T-helper 17 cell (primary cell): ENCODE data around the gene MTCH1. TPM values are rescaled to one million over a fixed set of nuclear protein-coding genes. Genes with fewer than 3 reads are reported as not detected.
A peak's percentile ranks its signal among the peaks of the same experiment; 100 is the strongest.

Experiments
- ATAC-seq: fragments of 150-1000 bp; cut with Tn5 transposase; 2 replicates; pipeline ENCODE4 v1.10.0; 2021; ENCODE audit warnings: mild to moderate bottlenecking, moderate library complexity
- DNase-seq, 3 donors: peaks; one replicate each; pipeline versions ENCODE4 v3.0.0 to v3.0.0-alpha.2; 2020 to 2021
- H3K9me3 ChIP-seq: one replicate; pipeline ENCODE4 v1.7.0; 2013; ENCODE audit warnings: low read length, mild to moderate bottlenecking; ENCODE audit not compliant: control insufficient read depth, poor library complexity, severe bottlenecking
- H3K27ac Mint-ChIP-seq: one replicate; pipeline ENCODE4 v1.8.0; 2022; ENCODE audit warnings: mild to moderate bottlenecking, moderate library complexity, mixed read lengths
- H3K27me3 Mint-ChIP-seq: one replicate; pipeline ENCODE4 v1.8.0; 2022; ENCODE audit warnings: mixed read lengths
- H3K36me3 Mint-ChIP-seq: one replicate; pipeline ENCODE4 v1.8.0; 2022; ENCODE audit warnings: low read depth, mixed read lengths
- H3K4me1 Mint-ChIP-seq: one replicate; pipeline ENCODE4 v1.8.0; 2022; ENCODE audit warnings: mild to moderate bottlenecking, mixed read lengths
- H3K4me3 Mint-ChIP-seq: one replicate; pipeline ENCODE4 v1.8.0; 2022; ENCODE audit warnings: mild to moderate bottlenecking, moderate library complexity, mixed read lengths
- total RNA-seq, 4 donors: library from RNA in 2 of 4; stranded (reverse) in 2 of 4; gene quantifications; one replicate each; pipeline ENCODE4 v1.2.3 and lab custom pipeline; 2022 to 2026

The MTCH1 gene
- total RNA-seq, 2 donors from 2014 or later, result 194 to 202 TPM

- no peaks in the 10 kb centered on the region for H3K9me3 ChIP-seq
- H3K27ac Mint-ChIP-seq, result no peak overlapping the region
- no peak overlapping the region for H3K4me3 Mint-ChIP-seq
- ATAC-seq (no peak), DNase-seq (no peak)
- H3K4me1 Mint-ChIP-seq, result peaks cover 10% of the 10 kb centered on the region
- H3K36me3 Mint-ChIP-seq, result peaks cover 12% of the 10 kb centered on the region
- peaks cover 18% of the 10 kb centered on the region for H3K27me3 Mint-ChIP-seq
These were observed 48.1 kb downstream of the MTCH1 start for GRCh38 chr6:36937896-36938295.

GRCh38 chr6:36936824-36937223 is 49.2 kb downstream of the MTCH1 start:
- Mint-ChIP-seq H3K27me3 (peaks cover 18% of the 10 kb centered on the region), H3K27ac (no peak overlapping the region), H3K36me3 (peaks cover 12% of the 10 kb centered on the region), H3K4me3 (no peak overlapping the region), H3K4me1 (peaks cover 12% of the 10 kb centered on the region)
- H3K9me3 ChIP-seq, result no peaks in the 10 kb centered on the region
- DNase-seq (no peak), ATAC-seq (no peak)

- H3K4me3 Mint-ChIP-seq, result no peak overlapping the region
- DNase-seq, result no peak
- H3K36me3 Mint-ChIP-seq, result peaks cover 16% of the 10 kb centered on the region
- no peaks in the 10 kb centered on the region for H3K9me3 ChIP-seq
- H3K4me1 Mint-ChIP-seq, result peaks cover 22% of the 10 kb centered on the region
- no peak overlapping the region for H3K27ac Mint-ChIP-seq
- H3K27me3 Mint-ChIP-seq, result peaks cover 13% of the 10 kb centered on the region
- no peak for ATAC-seq
These were observed 51.1 kb downstream of the MTCH1 start for GRCh38 chr6:36934901-36935300.

GRCh38 chr6:36933519-36933918 is 52.5 kb downstream of the MTCH1 start:
- Mint-ChIP-seq H3K4me1 (peaks cover 22% of the 10 kb centered on the region), H3K4me3 (no peak overlapping the region), H3K27me3 (peaks cover 9% of the 10 kb centered on the region), H3K27ac (no peak overlapping the region), H3K36me3 (peaks cover 14% of the 10 kb centered on the region)
- H3K9me3 ChIP-seq, result no peaks in the 10 kb centered on the region
- no peak for ATAC-seq
- DNase-seq, result no peak

GRCh38 chr6:36933102-36933501 is 52.9 kb downstream of the MTCH1 start:
- H3K9me3 ChIP-seq, result no peaks in the 10 kb centered on the region
- H3K4me3 Mint-ChIP-seq, result no peak overlapping the region
- ATAC-seq (no peak), DNase-seq (no peak)
- H3K4me1 Mint-ChIP-seq, result peaks cover 22% of the 10 kb centered on the region
- peaks cover 14% of the 10 kb centered on the region for H3K36me3 Mint-ChIP-seq
- H3K27ac Mint-ChIP-seq, result no peak overlapping the region
- H3K27me3 Mint-ChIP-seq, result peaks cover 9% of the 10 kb centered on the region

GRCh38 chr6:36930483-36930882 is 55.5 kb downstream of the MTCH1 start:
- no peak for DNase-seq
- Mint-ChIP-seq H3K4me1 (peaks cover 22% of the 10 kb centered on the region), H3K36me3 (peaks cover 5% of the 10 kb centered on the region), H3K4me3 (no peak overlapping the region), H3K27ac (no peak overlapping the region), H3K27me3 (no peaks in the 10 kb centered on the region)
- no peak for ATAC-seq
- no peaks in the 10 kb centered on the region for H3K9me3 ChIP-seq

- no peak for ATAC-seq
- no peak overlapping the region for H3K4me3 Mint-ChIP-seq
- no peaks in the 10 kb centered on the region for H3K27me3 Mint-ChIP-seq
- peaks cover 22% of the 10 kb centered on the region for H3K4me1 Mint-ChIP-seq
- no peak for DNase-seq
- no peaks in the 10 kb centered on the region for H3K9me3 ChIP-seq
- peaks cover 4% of the 10 kb centered on the region for H3K36me3 Mint-ChIP-seq
- no peak overlapping the region for H3K27ac Mint-ChIP-seq
These were observed 56.4 kb downstream of the MTCH1 start for GRCh38 chr6:36929607-36930006.

- DNase-seq, result no peak
- Mint-ChIP-seq H3K4me3 (no peak overlapping the region), H3K4me1 (peaks cover 27% of the 10 kb centered on the region), H3K27me3 (no peaks in the 10 kb centered on the region), H3K27ac (no peak overlapping the region), H3K36me3 (peaks cover 6% of the 10 kb centered on the region)
- ATAC-seq, result no peak
- H3K9me3 ChIP-seq, result no peaks in the 10 kb centered on the region
These were observed 56.8 kb downstream of the MTCH1 start for GRCh38 chr6:36929152-36929551.

GRCh38 chr6:36928547-36928918 is 57.5 kb downstream of the MTCH1 start:
- peaks cover 6% of the 10 kb centered on the region for H3K36me3 Mint-ChIP-seq
- DNase-seq (no peak), ATAC-seq (no peak)
- no peak overlapping the region for H3K27ac Mint-ChIP-seq
- H3K4me1 Mint-ChIP-seq, result peaks cover 29% of the 10 kb centered on the region
- no peaks in the 10 kb centered on the region for H3K27me3 Mint-ChIP-seq
- H3K4me3 Mint-ChIP-seq, result no peak overlapping the region
- H3K9me3 ChIP-seq, result no peaks in the 10 kb centered on the region

GRCh38 chr6:36927691-36928546 is 58.1 kb downstream of the MTCH1 start:
- Mint-ChIP-seq H3K27ac (no peak overlapping the region), H3K4me1 (peaks cover 29% of the 10 kb centered on the region)

GRCh38 chr6:36926708-36927513 is 59.1 kb downstream of the MTCH1 start:
- Mint-ChIP-seq H3K27me3 (no peaks in the 10 kb centered on the region), H3K27ac (peak overlapping the region; percentile 54), H3K4me1 (peaks cover 27% of the 10 kb centered on the region), H3K36me3 (peaks cover 6% of the 10 kb centered on the region), H3K4me3 (no peak overlapping the region)
- no peaks in the 10 kb centered on the region for H3K9me3 ChIP-seq
- ATAC-seq (no peak), DNase-seq (no peak)

More at GRCh38 chr6:36927691-36928546, 58.1 kb downstream of the MTCH1 start:
- no peaks in the 10 kb centered on the region for H3K9me3 ChIP-seq
- DNase-seq (no peak), ATAC-seq (no peak)
- no peaks in the 10 kb centered on the region for H3K27me3 Mint-ChIP-seq
- peaks cover 6% of the 10 kb centered on the region for H3K36me3 Mint-ChIP-seq
- H3K4me3 Mint-ChIP-seq, result no peak overlapping the region

- no peak for DNase-seq
- Mint-ChIP-seq H3K4me3 (peak overlapping the region; percentile 19), H3K36me3 (peaks cover 6% of the 10 kb centered on the region), H3K27me3 (no peaks in the 10 kb centered on the region), H3K27ac (peak overlapping the region; percentile 54), H3K4me1 (peaks cover 23% of the 10 kb centered on the region)
- ATAC-seq, result no peak
- H3K9me3 ChIP-seq, result no peaks in the 10 kb centered on the region
These were observed 60.2 kb downstream of the MTCH1 start for GRCh38 chr6:36925809-36926208.

GRCh38 chr6:36924778-36925374 is 61.1 kb downstream of the MTCH1 start:
- Mint-ChIP-seq H3K4me3 (no peak overlapping the region), H3K27ac (no peak overlapping the region), H3K27me3 (no peaks in the 10 kb centered on the region), H3K4me1 (peaks cover 16% of the 10 kb centered on the region), H3K36me3 (peaks cover 2% of the 10 kb centered on the region)
- H3K9me3 ChIP-seq, result no peaks in the 10 kb centered on the region
- ATAC-seq (no peak), DNase-seq (no peak)
